Endothelial cell of umbilical vein (primary cell): ENCODE measurements around the gene CD300LB. TPM values are rescaled to one million over a fixed set of nuclear protein-coding genes. Genes with fewer than 3 reads are reported as not detected.

Source experiments
- BruUV-seq: library from RNA; stranded (reverse); fragments of 400-500 nt; replicated peaks from 2 replicates; lab custom pipeline; 2021; lab: Mats Ljungman, UMichigan
- CTCF ChIA-PET: fragments of 300-600, 350-600 bp; sonication (Branson Sonifier 250); formaldehyde crosslinking; loops from one replicate; lab custom pipeline; 2021; ENCODE audit warnings: antibody characterized with exemption, inconsistent platforms; lab: Charles Lee
- POLR2A ChIA-PET: fragments of 300-600, 350-600 bp; sonication (Branson Sonifier 250); formaldehyde crosslinking; loops from one replicate; lab custom pipeline; 2021; ENCODE audit warnings: antibody characterized with exemption, inconsistent platforms; lab: Charles Lee
- DNase-seq: peaks from one replicate; pipeline ENCODE4 v3.0.0-alpha.2; 2011; ENCODE audit warnings: low read depth, low spot score
- FAIRE-seq: peaks from 2 replicates; lab custom pipeline; 2011; peaks lifted over from hg19 to GRCh38; lab: Jason Lieb, UNC
- H2AFZ ChIP-seq: 2 replicates; pipeline ENCODE4 v1.6.0; 2012; ENCODE audit warnings: low read depth, low read length, control low read depth, inconsistent platforms
- H3K27ac ChIP-seq: 2 replicates; pipeline ENCODE4 v1.5.1; 2011; ENCODE audit warnings: low read depth, mild to moderate bottlenecking, control low read depth, low read length, moderate library complexity; ENCODE audit not compliant: insufficient read depth
- H3K27me3 ChIP-seq, 2 experiments: 2 replicates each; pipeline versions ENCODE4 v1.6.0 to v1.6.1; 2011; ENCODE audit warnings: low read length in 2 of 2, mixed read lengths in 1 of 2; ENCODE audit not compliant: control insufficient read depth in 2 of 2, insufficient read depth in 2 of 2
- H3K36me3 ChIP-seq, 2 experiments: 2 replicates in 1 of 2; 3 replicates in 1 of 2; pipeline ENCODE4 v1.5.1; 2011; ENCODE audit warnings: low read length in 2 of 2, mild to moderate bottlenecking in 1 of 2, moderate library complexity in 1 of 2; ENCODE audit not compliant: control insufficient read depth in 2 of 2, insufficient read depth in 2 of 2; ENCODE audit errors: extremely low read depth in 1 of 2
- H3K4me1 ChIP-seq: 3 replicates; pipeline ENCODE4 v1.5.1; 2011; ENCODE audit warnings: mild to moderate bottlenecking, low read length; ENCODE audit not compliant: control insufficient read depth, insufficient read depth; ENCODE audit errors: extremely low read depth
- H3K4me2 ChIP-seq: 2 replicates; pipeline ENCODE4 v1.6.1; 2011; ENCODE audit warnings: low read length, control low read depth, mixed read lengths; ENCODE audit not compliant: insufficient read depth
- H3K4me3 ChIP-seq, 3 experiments: fragments of 200-600 bp in 1 of 3; sonication (generic), shearing (Covaris generic) in 1 of 3; replicated peaks in 1 of 3; 2 replicates each; pipeline ENCODE4 v1.5.1; 2011 to 2016; ENCODE audit warnings: control low read depth in 3 of 3, low read length in 3 of 3, mild to moderate bottlenecking in 2 of 3, inconsistent platforms in 1 of 3, low read depth in 1 of 3, moderate library complexity in 1 of 3; ENCODE audit not compliant: insufficient read depth in 1 of 3
- H3K79me2 ChIP-seq: 2 replicates; pipeline ENCODE4 v1.6.0; 2012; ENCODE audit warnings: low read length, inconsistent platforms; ENCODE audit not compliant: control insufficient read depth, insufficient read depth
- H3K9ac ChIP-seq: replicated peaks from 2 replicates; pipeline ENCODE3; 2011; ENCODE audit warnings: low read length, control low read depth; ENCODE audit not compliant: insufficient read depth; ENCODE audit errors: extremely low read depth
- H3K9me1 ChIP-seq: replicated peaks from 3 replicates; pipeline ENCODE4 v1.6.0; 2011; ENCODE audit warnings: mild to moderate bottlenecking, low read length; ENCODE audit not compliant: control insufficient read depth, insufficient read depth; ENCODE audit errors: extremely low read depth
- H3K9me3 ChIP-seq: replicated peaks from 2 replicates; pipeline ENCODE4 v1.5.1; 2012; ENCODE audit warnings: low read length, inconsistent platforms; ENCODE audit not compliant: control insufficient read depth, insufficient read depth
- H4K20me1 ChIP-seq: replicated peaks from 2 replicates; pipeline ENCODE3; 2011; ENCODE audit warnings: mild to moderate bottlenecking, low read length; ENCODE audit not compliant: control insufficient read depth, insufficient read depth; ENCODE audit errors: extremely low read depth
- CTCF ChIP-seq, 2 donors: IDR thresholded peaks; 1 replicate in 1 of 2; 2 replicates in 1 of 2; pipeline ENCODE4 v1.5.1; 2011; ENCODE audit warnings: low read length in 2 of 2, mild to moderate bottlenecking in 2 of 2, moderate library complexity in 2 of 2, control low read depth in 1 of 2, inconsistent platforms in 1 of 2, low read depth in 1 of 2; ENCODE audit not compliant: insufficient read depth in 1 of 2; ENCODE audit errors: extremely low read depth in 1 of 2
- EZH2 ChIP-seq: IDR thresholded peaks from 2 replicates; pipeline ENCODE4 v1.6.1; 2012; ENCODE audit warnings: borderline replicate concordance, low read depth, mild to moderate bottlenecking, moderate library complexity, low read length, inconsistent platforms; ENCODE audit not compliant: severe bottlenecking
- FOS ChIP-seq: IDR thresholded peaks from 2 replicates; pipeline ENCODE4 v1.6.1; 2011; ENCODE audit warnings: mild to moderate bottlenecking, low read length, moderate library complexity, borderline replicate concordance; ENCODE audit not compliant: insufficient read depth
- GATA2 ChIP-seq: IDR thresholded peaks from 2 replicates; pipeline ENCODE4 v1.7.0; 2011; ENCODE audit warnings: low read depth, mild to moderate bottlenecking, moderate library complexity, mixed read lengths, low read length; ENCODE audit not compliant: insufficient read length, insufficient read depth
- JUN ChIP-seq: IDR thresholded peaks from 2 replicates; pipeline ENCODE4 v1.6.1; 2011; ENCODE audit warnings: borderline replicate concordance, low read depth; ENCODE audit not compliant: insufficient read length, insufficient read depth
- MAX ChIP-seq: IDR thresholded peaks from 2 replicates; pipeline ENCODE4 v1.6.1; 2011; ENCODE audit not compliant: insufficient read depth, insufficient read length
- MYC ChIP-seq: IDR thresholded peaks from one replicate; pipeline ENCODE4 v1.6.1; 2011; ENCODE audit warnings: mild to moderate bottlenecking, low read depth, low read length
- POLR2A ChIP-seq: IDR thresholded peaks from 2 replicates; pipeline ENCODE4 v1.6.1; 2012; ENCODE audit warnings: low read depth, mild to moderate bottlenecking, control low read depth, low read length
- POLR2AphosphoS5 ChIP-seq: IDR thresholded peaks from 2 replicates; pipeline ENCODE4 v1.6.1; 2012; ENCODE audit warnings: low read depth, mild to moderate bottlenecking, control low read depth, low read length, moderate library complexity; ENCODE audit not compliant: insufficient read depth
- dilution Hi-C: fragments of 300-500 bp; cut with MboI; formaldehyde crosslinking; loops from one replicate; pipeline ENCODE4 v1.15.0; 2019; ENCODE audit warnings: low sequenced_read_pairs; ENCODE audit not compliant: extremely low pct_ligation_motif_present
- intact Hi-C: fragments of 100-400 bp; cut with micrococcal nuclease; formaldehyde crosslinking; loops from one replicate; pipeline ENCODE4 v1.10.0; 2022
- polyA plus RNA-seq, 4 experiments: library from polyadenylated mRNA; depleted of rRNA in 3 of 4; stranded (reverse) in 3 of 4; unstranded in 1 of 4; fragments of >200 nt; gene quantifications; 2 replicates each; pipeline versions ENCODE4 v1.2.1 to v1.2.3, GENCODE V29; 2011 to 2012; ENCODE audit warnings: missing spikeins in 1 of 4
- total RNA-seq: library from RNA; stranded (reverse); gene quantifications from 2 replicates; pipeline ENCODE4 v1.2.3, GENCODE V29; 2021

The CD300LB gene
- total and polyA plus RNA-seq, 2 donors (not counting 3 experiments of a cell fraction or from before 2014, with no cell fraction given): not detected

GRCh38 chr17:74475189-74475588 lies 56.1 kb downstream of the CD300LB start:
- no peaks in the 10 kb centered on the region for H3K79me2 ChIP-seq
- H3K27me3 ChIP-seq: no peaks in the 10 kb centered on the region
- no peak for FAIRE-seq
- H2AFZ ChIP-seq: no peak overlapping the region
- H3K4me2 ChIP-seq: no peak overlapping the region
- no TSS peak for BruUV-seq
- no peak overlapping the region for H3K9ac ChIP-seq
- H3K9me3 ChIP-seq: no peaks in the 10 kb centered on the region
- H4K20me1 ChIP-seq: no peaks in the 10 kb centered on the region
- H3K4me3 ChIP-seq: no peak overlapping the region
- ChIA-PET POLR2A (no interaction called here), CTCF (no interaction called here)
- H3K36me3 ChIP-seq: no peaks in the 10 kb centered on the region
- H3K27ac ChIP-seq: no peak overlapping the region
- no peak for DNase-seq
- no peaks in the 10 kb centered on the region for H3K4me1 ChIP-seq
- intact Hi-C loops (no loop called here), dilution Hi-C loops (no loop called here)
- no peaks in the 10 kb centered on the region for H3K9me1 ChIP-seq
- TF ChIP-seq POLR2AphosphoS5 (no peak), POLR2A (no peak), FOS (no peak), JUN (no peak), GATA2 (no peak), EZH2 (no peak), MYC (no peak), MAX (no peak), CTCF (IDR thresholded peaks at IDR 0.05; ENCODE audit: extremely low read depth in 1 of 2, insufficient read depth in 1 of 2, low read depth in 1 of 2, low read length in 2 of 2) (no peak)
